ENCODE data around the gene RIC3. TPM values are rescaled to one million over a fixed set of nuclear protein-coding genes. Genes with fewer than 3 reads are reported as not detected.

Gene RIC3
- total and polyA plus RNA-seq, 2 donors (not counting 3 experiments of a cell fraction or from before 2014, with no cell fraction given): not detected

GRCh38 chr11:8138526-8138925 lies 30.3 kb downstream of the RIC3 start:
- intact Hi-C loops (cut with micrococcal nuclease): no loop called here
- CTCF ChIA-PET: no interaction called here
- BruUV-seq (replicated peaks): no TSS peak
- Histone ChIP-seq H2AFZ (ENCODE audit: low read depth, low read length) (no peak overlapping the region), H4K20me1 (replicated peaks; ENCODE audit: control insufficient read depth, extremely low read depth, insufficient read depth, low read length) (no peaks in the 10 kb centered on the region), H3K9me3 (replicated peaks; ENCODE audit: control insufficient read depth, insufficient read depth, low read length) (no peaks in the 10 kb centered on the region), H3K36me3 (ENCODE audit: control insufficient read depth in 2 of 2, extremely low read depth in 1 of 2, insufficient read depth in 2 of 2, low read length in 2 of 2) (no peaks in the 10 kb centered on the region), H3K27ac (ENCODE audit: insufficient read depth, low read depth, low read length) (no peak overlapping the region), H3K79me2 (ENCODE audit: control insufficient read depth, insufficient read depth, low read length) (no peaks in the 10 kb centered on the region), H3K4me2 (ENCODE audit: insufficient read depth, low read length) (no peak overlapping the region), H3K9me1 (replicated peaks; ENCODE audit: control insufficient read depth, extremely low read depth, insufficient read depth, low read length) (no peaks in the 10 kb centered on the region), H3K4me1 (ENCODE audit: control insufficient read depth, extremely low read depth, insufficient read depth, low read length) (no peaks in the 10 kb centered on the region), H3K9ac (replicated peaks; ENCODE audit: extremely low read depth, insufficient read depth, low read length) (no peak overlapping the region), H3K27me3 (ENCODE audit: control insufficient read depth in 2 of 2, insufficient read depth in 2 of 2, low read length in 2 of 2) (no peaks in the 10 kb centered on the region), H3K4me3 (replicated peaks in 1 of 3; ENCODE audit: insufficient read depth in 1 of 3, low read depth in 1 of 3, low read length in 3 of 3) (no peak overlapping the region)
- TF ChIP-seq MYC (IDR thresholded peaks at IDR 0.05; ENCODE audit: low read depth, low read length): no peak
- TF ChIP-seq POLR2AphosphoS5 (IDR thresholded peaks at IDR 0.05; ENCODE audit: insufficient read depth, low read depth, low read length): no peak
- TF ChIP-seq MAX (IDR thresholded peaks at IDR 0.05; ENCODE audit: insufficient read depth, insufficient read length): no peak
- TF ChIP-seq GATA2 (IDR thresholded peaks at IDR 0.05; ENCODE audit: insufficient read depth, insufficient read length, low read depth, low read length): no peak
- TF ChIP-seq FOS (IDR thresholded peaks at IDR 0.05; ENCODE audit: borderline replicate concordance, insufficient read depth, low read length): no peak
- DNase-seq (ENCODE audit: low read depth, low spot score): no peak
- POLR2A ChIA-PET: no interaction called here
- dilution Hi-C loops (cut with MboI; ENCODE audit: extremely low pct_ligation_motif_present, low sequenced_read_pairs): no loop called here
- no peak for FAIRE-seq

- Histone ChIP-seq H3K36me3 (ENCODE audit: control insufficient read depth in 2 of 2, extremely low read depth in 1 of 2, insufficient read depth in 2 of 2, low read length in 2 of 2) (no peaks in the 10 kb centered on the region), H3K4me3 (replicated peaks in 1 of 3; ENCODE audit: insufficient read depth in 1 of 3, low read depth in 1 of 3, low read length in 3 of 3) (no peak overlapping the region), H3K9me1 (replicated peaks; ENCODE audit: control insufficient read depth, extremely low read depth, insufficient read depth, low read length) (no peaks in the 10 kb centered on the region), H3K4me2 (ENCODE audit: insufficient read depth, low read length) (no peak overlapping the region), H3K4me1 (ENCODE audit: control insufficient read depth, extremely low read depth, insufficient read depth, low read length) (no peaks in the 10 kb centered on the region), H3K79me2 (ENCODE audit: control insufficient read depth, insufficient read depth, low read length) (no peaks in the 10 kb centered on the region), H3K27me3 (ENCODE audit: control insufficient read depth in 2 of 2, insufficient read depth in 2 of 2, low read length in 2 of 2) (no peaks in the 10 kb centered on the region), H3K27ac (ENCODE audit: insufficient read depth, low read depth, low read length) (no peak overlapping the region), H2AFZ (ENCODE audit: low read depth, low read length) (no peak overlapping the region), H4K20me1 (replicated peaks; ENCODE audit: control insufficient read depth, extremely low read depth, insufficient read depth, low read length) (no peaks in the 10 kb centered on the region), H3K9ac (replicated peaks; ENCODE audit: extremely low read depth, insufficient read depth, low read length) (no peak overlapping the region), H3K9me3 (replicated peaks; ENCODE audit: control insufficient read depth, insufficient read depth, low read length) (no peaks in the 10 kb centered on the region)
- intact Hi-C loops (cut with micrococcal nuclease): no loop called here
- BruUV-seq (replicated peaks): no TSS peak
- FAIRE-seq (no peak), DNase-seq (ENCODE audit: low read depth, low spot score) (no peak)
- dilution Hi-C loops (cut with MboI; ENCODE audit: extremely low pct_ligation_motif_present, low sequenced_read_pairs): no loop called here
- CTCF ChIA-PET: interaction anchor here (2.8 kb wide), 1 partner anchor 28 kb away, joined by 7 read pairs; no protein-coding TSS in a partner anchor
- TF ChIP-seq CTCF (IDR thresholded peaks at IDR 0.05; ENCODE audit: extremely low read depth in 1 of 2, insufficient read depth in 1 of 2, low read depth in 1 of 2, low read length in 2 of 2): no peak
- POLR2A ChIA-PET: no interaction called here
These were observed 41.4 kb downstream of the RIC3 start for GRCh38 chr11:8127447-8127846.
